NB4 (cell line): ENCODE measurements around the gene RPTOR.

Experiments used
- DNase-seq: peaks from one replicate; pipeline ENCODE4 v3.0.0; 2010; ENCODE audit warnings: low read depth
- H3K4me3 ChIP-seq: one replicate; pipeline ENCODE4 v1.5.1; 2011; ENCODE audit warnings: mild to moderate bottlenecking, low read depth, low read length, moderate library complexity
- CTCF ChIP-seq: IDR thresholded peaks from one replicate; pipeline ENCODE4 v1.5.1; 2012; ENCODE audit warnings: low read depth, low read length
- MAX ChIP-seq: IDR thresholded peaks from 2 replicates; pipeline ENCODE4 v1.6.1; 2011; ENCODE audit warnings: low read depth, low read length
- MYC ChIP-seq: IDR thresholded peaks from 2 replicates; pipeline ENCODE4 v1.6.1; 2011; ENCODE audit warnings: low read depth, low read length
- POLR2A ChIP-seq: IDR thresholded peaks from 2 replicates; pipeline ENCODE4 v1.6.1; 2011; ENCODE audit warnings: mild to moderate bottlenecking; ENCODE audit not compliant: insufficient read length; ENCODE audit errors: extremely low read depth

Gene RPTOR

GRCh38 chr17:80510772-80511171 lies 33.9 kb upstream of the RPTOR start:
- TF ChIP-seq POLR2A = no peak
- no peak for TF ChIP-seq MAX
- no peak for TF ChIP-seq CTCF
- no peak overlapping the region for H3K4me3 ChIP-seq
- no peak for DNase-seq

- DNase-seq = no peak
- H3K4me3 ChIP-seq = no peak overlapping the region
- TF ChIP-seq POLR2A (no peak), MYC (no peak), MAX (no peak)
Observed at GRCh38 chr17:80511222-80512180, 33.1 kb upstream of the RPTOR start.

GRCh38 chr17:80512233-80512632 lies 32.4 kb upstream of the RPTOR start:
- TF ChIP-seq MYC = no peak
- no peak for TF ChIP-seq POLR2A
- TF ChIP-seq MAX = no peak
- TF ChIP-seq CTCF = no peak
- no peak for DNase-seq
- no peak overlapping the region for H3K4me3 ChIP-seq

- DNase-seq = no peak
- TF ChIP-seq MYC (no peak), MAX (no peak), POLR2A (no peak), CTCF (no peak)
- H3K4me3 ChIP-seq = no peak overlapping the region
Observed at GRCh38 chr17:80513201-80513600, 31.4 kb upstream of the RPTOR start.

GRCh38 chr17:80513892-80514291 lies 30.7 kb upstream of the RPTOR start:
- no peak overlapping the region for H3K4me3 ChIP-seq
- DNase-seq = no peak
- TF ChIP-seq POLR2A = no peak
- no peak for TF ChIP-seq MYC
- TF ChIP-seq CTCF = no peak
- no peak for TF ChIP-seq MAX
